HG02840 (cell line): ENCODE measurements around the gene ARMC9.
"Not testable (repeated sequence)": the region's sequence is repeated elsewhere in the genome, so short reads cannot be mapped to it uniquely, and the experiment has no call there.

Source experiments
- ATAC-seq: cut with Tn5 transposase; IDR thresholded peaks from one replicate; pipeline ENCODE4 v1.9.1; 2021; ENCODE audit warnings: mild to moderate bottlenecking, moderate library complexity, moderate number of reproducible peaks; ENCODE audit not compliant: unreplicated experiment, low FRiP score

The ARMC9 gene

GRCh38 chr2:231278868-231279267 lies 80.4 kb downstream of the ARMC9 start:
- no peak for ATAC-seq

GRCh38 chr2:231280846-231281245 lies 82.4 kb downstream of the ARMC9 start:
- ATAC-seq: no peak

- ATAC-seq: no peak
Measured at GRCh38 chr2:231284296-231284695, 85.9 kb downstream of the ARMC9 start.

DNA sequence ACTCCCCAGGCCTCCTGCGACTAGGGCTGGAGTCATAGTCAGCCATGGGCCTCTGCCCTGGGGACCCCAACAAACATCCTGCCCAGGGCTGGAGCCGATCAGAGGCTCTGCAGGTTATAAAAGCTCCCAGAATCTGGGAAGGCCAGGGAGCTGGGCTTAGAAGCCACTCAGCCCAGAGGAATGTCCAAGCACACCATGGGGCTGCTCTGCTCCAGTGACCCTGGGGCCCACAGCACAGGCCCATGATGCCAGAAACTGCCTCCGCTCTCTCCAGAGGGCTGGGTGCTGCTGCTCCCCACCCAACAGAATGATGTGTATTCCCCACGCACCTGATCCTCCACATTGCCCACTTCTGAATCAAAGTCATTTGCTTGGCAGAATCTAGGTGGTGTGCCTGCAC lies 88.5 kb downstream of the ARMC9 start:
- ATAC-seq: no peak

- no peak for ATAC-seq
Measured at GRCh38 chr2:231287696-231288095, 89.3 kb downstream of the ARMC9 start.

GRCh38 chr2:231288590-231288989 lies 90.2 kb downstream of the ARMC9 start:
- ATAC-seq: no peak

DNA sequence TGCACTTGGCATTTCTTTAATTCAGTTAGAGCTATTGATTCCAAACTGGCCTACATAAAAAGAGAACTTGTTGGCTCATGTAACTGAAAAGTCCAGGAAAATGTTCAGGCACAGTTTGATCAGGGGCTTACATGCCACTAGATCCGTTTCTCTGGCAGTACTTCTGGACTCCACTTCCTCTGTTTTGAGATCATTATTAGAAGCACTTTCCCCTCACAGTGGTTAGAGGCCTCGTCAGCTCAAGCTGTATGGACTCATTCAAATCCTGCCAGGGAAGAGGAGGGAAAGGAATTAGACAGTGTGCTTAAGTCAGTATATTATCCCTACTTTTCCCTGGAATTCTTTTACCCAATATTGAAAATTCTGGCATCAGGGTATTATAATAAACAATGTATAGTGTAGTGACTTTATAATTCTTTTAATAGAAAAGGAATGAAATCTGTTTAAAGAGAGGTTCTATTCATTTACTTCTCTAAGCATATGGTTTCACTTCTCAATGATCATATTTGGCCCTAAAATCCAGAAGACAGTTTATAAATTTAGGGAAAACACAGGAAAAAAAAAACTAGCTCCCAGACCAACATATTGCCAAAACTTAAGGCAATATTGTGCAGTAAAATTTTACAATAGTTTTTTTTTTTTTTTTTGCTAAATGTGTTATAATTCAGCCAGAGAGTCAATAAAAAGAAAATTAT lies 92.0 kb downstream of the ARMC9 start:
- no peak for ATAC-seq

- no peak for ATAC-seq
Measured at GRCh38 chr2:231292472-231293134, 94.2 kb downstream of the ARMC9 start.

- no peak for ATAC-seq
Measured at GRCh38 chr2:231293163-231293562, 94.7 kb downstream of the ARMC9 start.

DNA sequence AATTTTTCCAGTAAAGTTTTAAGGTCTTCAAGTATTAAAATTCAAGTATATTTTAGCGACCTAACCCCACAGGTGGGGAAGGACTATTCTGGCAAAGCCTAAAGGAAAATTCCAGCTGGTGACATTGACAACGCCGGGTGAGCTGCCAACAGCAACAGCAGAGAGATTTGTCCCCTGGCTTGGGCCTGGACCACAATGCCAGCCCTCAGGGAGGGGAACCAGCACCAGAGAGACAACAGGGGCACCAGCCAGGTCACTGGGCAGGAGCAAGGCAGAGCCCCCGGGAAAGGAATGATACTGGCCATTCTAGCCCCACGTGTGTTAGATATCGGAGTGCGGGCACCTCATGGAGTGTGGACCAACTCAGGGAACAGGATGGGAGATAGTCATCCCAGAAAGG lies 95.7 kb downstream of the ARMC9 start:
- no peak for ATAC-seq

DNA sequence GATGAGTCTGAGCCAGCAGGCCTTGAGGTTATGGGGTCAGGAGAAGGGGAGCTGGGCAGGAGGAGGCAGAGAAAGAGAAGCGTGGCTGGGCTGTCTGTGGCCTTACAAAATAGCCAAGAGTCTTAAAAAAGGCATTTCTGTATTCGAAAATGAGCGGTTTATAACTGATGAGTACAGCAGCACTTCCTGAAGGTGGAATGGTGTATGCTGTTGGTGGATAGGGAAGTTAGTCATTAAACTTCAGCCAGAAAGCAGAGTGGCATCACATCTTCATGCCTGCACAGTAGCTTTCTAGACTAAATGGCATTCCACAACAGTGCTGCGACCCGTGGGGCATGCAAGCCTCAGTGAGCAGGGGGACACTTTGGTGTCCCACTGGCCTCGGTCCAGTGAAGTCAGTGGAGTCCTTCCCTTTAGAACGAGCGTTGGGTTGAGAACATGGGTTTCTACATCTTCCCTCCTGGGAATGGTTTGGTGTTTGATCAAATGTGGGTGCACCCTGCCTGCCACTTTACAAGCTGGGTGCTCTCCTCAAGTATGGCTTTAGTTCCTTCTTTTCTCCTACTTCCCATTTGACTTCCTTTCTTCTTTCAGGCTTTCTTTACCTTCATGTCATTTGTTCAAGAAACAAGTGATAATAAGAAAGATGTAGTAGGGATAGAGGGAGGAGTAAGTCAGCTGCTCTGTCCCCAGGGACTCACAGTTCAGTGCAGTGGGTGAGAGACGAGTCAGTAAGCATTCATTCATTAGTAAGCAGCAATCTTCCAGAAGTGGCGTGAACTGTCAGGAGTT lies 96.3 kb downstream of the ARMC9 start:
- ATAC-seq: no peak

DNA sequence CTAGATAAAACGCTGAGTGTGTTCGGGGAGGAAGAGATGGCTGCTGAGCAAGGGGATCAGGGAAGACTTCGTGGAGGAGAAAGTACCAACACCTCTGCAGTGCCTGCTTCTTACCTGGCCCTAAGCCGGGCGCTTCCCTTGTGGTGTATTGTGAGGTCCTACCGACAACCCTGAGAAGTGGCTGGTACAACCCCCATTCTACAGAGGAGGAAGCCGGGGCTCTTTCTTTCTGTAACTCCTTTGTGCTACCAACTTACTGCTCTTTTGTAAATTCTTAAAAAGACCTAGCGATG lies 96.9 kb downstream of the ARMC9 start:
- no peak for ATAC-seq

DNA sequence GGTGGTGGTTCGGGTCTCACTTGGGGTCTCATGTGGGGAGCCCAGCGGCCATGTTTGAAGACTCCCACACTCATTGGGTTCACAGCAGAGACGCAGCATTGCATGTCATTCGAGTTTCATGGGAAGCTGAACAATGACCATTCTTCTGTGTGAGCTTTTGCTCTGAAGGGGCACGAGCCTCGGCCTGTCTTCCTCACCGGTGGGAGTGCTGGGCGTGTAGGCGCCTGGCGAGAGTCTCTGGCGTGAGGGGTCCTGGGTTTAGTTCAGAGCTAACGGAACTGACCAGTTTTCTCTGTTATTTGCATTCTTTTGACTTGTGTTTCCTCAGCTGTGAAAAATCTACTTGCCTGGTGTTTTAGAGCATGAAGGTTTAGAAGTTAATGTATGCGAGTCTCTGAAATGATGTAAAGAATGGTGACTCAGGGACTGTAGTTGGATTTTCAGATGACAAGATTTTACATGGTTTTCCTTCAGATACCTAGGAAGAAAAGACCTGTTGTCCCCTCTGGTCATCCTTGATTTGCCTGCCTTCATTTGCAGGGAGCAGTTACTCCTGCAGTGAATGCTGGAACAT lies 98.1 kb downstream of the ARMC9 start:
- ATAC-seq: no peak

DNA sequence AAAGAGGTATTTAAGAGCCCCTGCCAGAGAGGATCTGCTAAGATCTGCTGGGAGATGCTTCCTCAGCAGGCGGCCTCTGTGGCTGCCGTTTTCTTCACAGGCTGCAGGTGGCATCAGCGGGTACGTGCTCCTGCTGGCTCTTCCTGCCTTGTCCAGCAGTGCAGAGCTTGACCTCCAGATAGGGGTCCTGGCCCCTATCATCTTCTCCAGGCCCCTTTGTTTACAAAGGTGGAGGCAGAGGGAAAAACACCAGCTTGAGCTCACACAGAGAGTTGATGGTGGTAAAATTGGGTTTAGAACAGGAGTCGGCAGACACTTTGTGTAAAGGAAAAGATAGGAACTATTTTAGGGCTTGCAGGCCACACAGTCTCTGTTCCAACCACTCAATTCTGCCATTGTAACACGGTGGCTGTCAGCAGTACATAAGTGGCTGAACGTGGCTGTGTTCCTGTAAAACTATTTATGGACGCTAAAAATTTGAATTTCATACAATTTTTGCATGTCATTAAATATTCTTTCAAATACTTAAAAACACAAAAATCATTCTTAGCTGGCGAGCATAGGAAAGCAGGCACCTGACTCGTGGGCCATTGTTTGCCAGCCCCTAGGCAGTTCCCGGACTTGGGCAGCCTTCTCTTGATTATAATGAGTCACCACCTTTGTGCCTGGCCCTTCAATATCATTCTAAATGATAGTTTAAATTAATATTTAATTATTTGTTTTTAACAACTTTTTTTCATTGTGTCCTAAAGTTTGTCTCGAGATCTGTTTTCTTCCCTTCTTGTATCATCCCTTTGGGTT lies 98.9 kb downstream of the ARMC9 start:
- ATAC-seq: peak; percentile 45

- no peak for ATAC-seq
Measured at GRCh38 chr2:231298091-231298490, 99.7 kb downstream of the ARMC9 start.

- ATAC-seq: no peak
Measured at GRCh38 chr2:231299267-231299666, 100.8 kb downstream of the ARMC9 start.

- ATAC-seq: no peak
Measured at GRCh38 chr2:231300020-231300721, 101.7 kb downstream of the ARMC9 start.

DNA sequence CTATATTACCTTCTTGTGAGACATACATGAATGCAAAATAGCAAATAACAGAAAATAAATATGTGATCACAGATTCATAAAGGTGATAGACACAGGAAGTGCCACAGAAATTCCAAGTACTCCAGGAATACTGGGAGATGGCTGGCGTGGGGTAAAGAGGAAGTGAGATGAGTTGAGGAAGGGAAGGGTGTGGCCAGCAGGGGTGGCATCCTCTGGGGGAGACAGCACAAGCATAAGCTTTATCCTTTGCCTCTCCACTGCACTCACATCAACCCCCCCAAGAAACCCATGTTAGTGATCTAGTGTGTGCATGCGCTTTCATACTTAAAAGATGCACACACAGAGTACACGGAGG lies 102.3 kb downstream of the ARMC9 start:
- ATAC-seq: no peak

- not testable (repeated sequence) for ATAC-seq
Measured at GRCh38 chr2:231304259-231304658, 105.8 kb downstream of the ARMC9 start.

GRCh38 chr2:231305221-231305620 lies 106.8 kb downstream of the ARMC9 start:
- no peak for ATAC-seq
